ENCODE results near the gene THADA.

DNA sequence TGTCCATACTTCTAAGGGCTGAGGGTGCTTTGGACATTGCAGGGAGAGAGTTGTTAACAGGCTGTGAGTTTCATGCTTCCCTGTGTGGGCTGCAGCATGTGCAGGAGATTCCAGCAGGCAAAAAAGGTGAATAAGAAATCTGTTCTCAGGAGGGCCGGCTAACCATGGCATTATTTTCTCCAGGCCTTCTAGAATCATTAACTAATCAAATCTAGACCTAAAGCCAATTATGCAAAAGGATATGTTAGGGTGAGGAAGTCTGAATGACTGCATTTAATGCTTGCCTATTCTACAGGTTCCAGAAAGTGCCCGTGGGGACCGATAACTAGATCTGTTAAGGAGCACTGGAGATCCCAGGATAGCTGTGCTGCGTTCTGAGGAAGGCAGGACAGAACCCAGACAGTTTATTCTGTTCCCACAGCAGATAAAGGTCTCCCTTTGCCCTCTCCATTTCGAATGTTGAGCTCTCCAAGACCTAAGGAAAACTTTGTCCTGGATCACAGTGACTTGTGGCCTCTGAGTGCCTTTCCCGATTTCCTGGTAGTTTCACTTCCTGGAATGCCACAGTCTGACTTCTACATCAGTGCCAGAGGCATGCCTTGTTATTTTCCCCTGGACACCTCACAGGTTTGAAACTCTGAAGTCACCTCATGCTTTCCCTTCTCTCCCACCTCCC lies 319.4 kb downstream of the THADA start:
- TF ChIP-seq YY1 (IDR thresholded peaks at IDR 0.05; ENCODE audit: insufficient read depth, insufficient read length), result no peak
- TF ChIP-seq SUZ12 (IDR thresholded peaks at IDR 0.05; ENCODE audit: extremely low read depth, insufficient read depth, insufficient read length), result no peak

All from NT2/D1 (cell line).